GM20000 (cell line): Measurements from ENCODE around the gene MAP3K1.

Source experiments
- DNase-seq: peaks from one replicate; pipeline ENCODE4 v3.0.0; 2012; ENCODE audit warnings: low spot score
- TF ChIP-seq, protein P1 (sequence below): IDR thresholded peaks from 2 replicates; pipeline ENCODE4 v1.5.1; 2012; ENCODE audit warnings: mild to moderate bottlenecking, control low read depth; ENCODE audit errors: extremely low read depth, missing control alignments

MAP3K1 gene

DNA sequence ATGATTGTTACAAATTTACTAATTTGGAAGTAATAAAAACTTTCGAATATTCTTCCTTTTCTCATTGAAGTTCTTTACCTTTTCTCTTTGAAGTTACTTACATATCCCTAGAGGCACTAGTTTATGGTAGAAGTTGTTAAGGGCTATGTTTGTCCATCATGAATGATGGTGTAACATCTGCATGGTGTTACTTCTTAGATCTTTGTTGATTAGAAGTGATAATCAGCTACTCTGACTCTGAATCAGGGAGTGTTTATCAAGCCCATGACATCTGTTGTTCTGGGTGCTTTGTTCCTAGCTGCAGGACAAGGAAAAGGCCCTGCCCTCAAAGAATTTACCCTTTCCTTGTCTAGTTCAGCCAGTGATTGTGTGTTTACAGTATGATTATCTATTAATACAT lies 32.9 kb downstream of the MAP3K1 start:
- TF ChIP-seq, protein P1, sequence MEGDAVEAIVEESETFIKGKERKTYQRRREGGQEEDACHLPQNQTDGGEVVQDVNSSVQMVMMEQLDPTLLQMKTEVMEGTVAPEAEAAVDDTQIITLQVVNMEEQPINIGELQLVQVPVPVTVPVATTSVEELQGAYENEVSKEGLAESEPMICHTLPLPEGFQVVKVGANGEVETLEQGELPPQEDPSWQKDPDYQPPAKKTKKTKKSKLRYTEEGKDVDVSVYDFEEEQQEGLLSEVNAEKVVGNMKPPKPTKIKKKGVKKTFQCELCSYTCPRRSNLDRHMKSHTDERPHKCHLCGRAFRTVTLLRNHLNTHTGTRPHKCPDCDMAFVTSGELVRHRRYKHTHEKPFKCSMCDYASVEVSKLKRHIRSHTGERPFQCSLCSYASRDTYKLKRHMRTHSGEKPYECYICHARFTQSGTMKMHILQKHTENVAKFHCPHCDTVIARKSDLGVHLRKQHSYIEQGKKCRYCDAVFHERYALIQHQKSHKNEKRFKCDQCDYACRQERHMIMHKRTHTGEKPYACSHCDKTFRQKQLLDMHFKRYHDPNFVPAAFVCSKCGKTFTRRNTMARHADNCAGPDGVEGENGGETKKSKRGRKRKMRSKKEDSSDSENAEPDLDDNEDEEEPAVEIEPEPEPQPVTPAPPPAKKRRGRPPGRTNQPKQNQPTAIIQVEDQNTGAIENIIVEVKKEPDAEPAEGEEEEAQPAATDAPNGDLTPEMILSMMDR = no peak
- DNase-seq = no peak

DNA sequence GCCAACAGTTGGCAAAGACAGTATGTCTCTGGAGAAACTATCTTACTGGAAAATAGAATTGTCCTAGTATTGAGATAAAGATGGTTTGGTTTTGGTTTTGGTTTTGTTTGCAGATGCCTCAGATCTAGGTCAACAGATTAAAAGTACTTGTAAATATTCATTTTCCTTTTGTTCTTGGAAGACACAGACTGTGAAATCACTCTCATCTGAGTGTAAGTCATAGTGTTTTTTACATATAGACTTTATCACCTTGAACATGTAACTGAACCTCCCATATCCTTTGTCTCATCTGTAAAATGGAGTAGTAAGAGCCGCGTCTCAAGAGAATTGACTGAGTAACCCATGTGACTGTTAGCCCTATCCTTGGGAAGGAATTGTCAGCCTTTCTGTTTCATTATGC lies 34.3 kb downstream of the MAP3K1 start:
- no peak for DNase-seq
- TF ChIP-seq, protein P1 = no peak

DNA sequence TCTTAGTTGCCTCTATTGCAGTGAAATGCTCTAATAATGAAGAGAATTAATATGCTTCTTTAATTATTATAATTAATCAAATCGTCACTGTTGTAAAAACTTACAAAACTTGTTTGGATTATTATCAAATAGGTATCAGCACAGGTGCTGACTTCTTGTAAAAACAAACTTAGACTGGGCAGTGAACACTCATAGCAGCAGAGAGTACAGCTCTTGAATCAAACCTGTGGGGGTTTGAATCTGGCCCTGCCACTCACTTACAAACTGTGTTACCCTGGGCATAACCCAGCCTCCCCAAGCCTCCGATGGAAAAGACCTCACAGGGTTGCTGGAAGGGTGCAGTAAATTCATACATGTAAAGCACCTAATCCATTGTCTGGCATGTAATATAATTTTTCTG lies 35.1 kb downstream of the MAP3K1 start:
- TF ChIP-seq, protein P1 = no peak
- DNase-seq = no peak

DNA sequence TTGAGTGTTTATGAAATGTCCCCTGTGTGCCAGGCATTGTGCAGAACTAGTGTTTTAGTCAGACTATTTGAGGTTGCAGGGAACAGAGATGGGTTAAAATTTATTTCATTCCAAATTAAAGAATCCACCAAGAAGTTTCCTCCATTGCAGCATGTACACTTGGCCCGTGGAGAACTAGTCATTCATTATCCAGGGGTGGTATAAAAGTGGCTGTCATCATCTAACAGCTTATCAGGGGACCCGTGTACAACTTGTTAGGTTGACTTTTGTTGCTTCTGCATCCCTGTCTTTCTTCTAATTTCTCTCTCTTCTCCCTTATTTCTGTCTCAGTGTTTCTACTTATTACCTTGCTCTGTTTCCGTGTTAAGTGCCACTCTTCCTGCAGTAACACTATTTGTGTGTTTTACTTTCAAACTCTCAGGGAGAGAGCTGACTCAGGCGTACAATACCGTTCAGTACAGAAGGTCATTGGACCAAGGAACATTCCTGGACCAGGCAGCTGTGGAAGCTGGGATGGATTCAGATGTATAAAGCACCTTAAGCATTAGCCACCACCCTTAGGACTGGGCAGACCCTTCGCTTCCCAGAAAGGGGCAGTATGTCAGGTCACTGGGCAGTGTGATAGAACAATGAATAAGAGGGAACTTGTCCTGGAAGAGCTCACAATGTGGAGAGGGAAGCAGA lies 36.1 kb downstream of the MAP3K1 start:
- DNase-seq = no peak
- TF ChIP-seq, protein P1 = no peak

GRCh38 chr5:56852228-56853000 lies 37.1 kb downstream of the MAP3K1 start:
- TF ChIP-seq, protein P1 = no peak
- DNase-seq = no peak

GRCh38 chr5:56853698-56854097 lies 38.3 kb downstream of the MAP3K1 start:
- TF ChIP-seq, protein P1 = no peak
- DNase-seq = no peak

- TF ChIP-seq, protein P1 = no peak
- no peak for DNase-seq
These were observed 39.6 kb downstream of the MAP3K1 start for GRCh38 chr5:56854920-56855319.
